ENCODE results near the gene PSMB3.

The PSMB3 gene

GRCh38 chr17:38710604-38710962 is 42.0 kb upstream of the PSMB3 start:
- TF ChIP-seq, protein P1, sequence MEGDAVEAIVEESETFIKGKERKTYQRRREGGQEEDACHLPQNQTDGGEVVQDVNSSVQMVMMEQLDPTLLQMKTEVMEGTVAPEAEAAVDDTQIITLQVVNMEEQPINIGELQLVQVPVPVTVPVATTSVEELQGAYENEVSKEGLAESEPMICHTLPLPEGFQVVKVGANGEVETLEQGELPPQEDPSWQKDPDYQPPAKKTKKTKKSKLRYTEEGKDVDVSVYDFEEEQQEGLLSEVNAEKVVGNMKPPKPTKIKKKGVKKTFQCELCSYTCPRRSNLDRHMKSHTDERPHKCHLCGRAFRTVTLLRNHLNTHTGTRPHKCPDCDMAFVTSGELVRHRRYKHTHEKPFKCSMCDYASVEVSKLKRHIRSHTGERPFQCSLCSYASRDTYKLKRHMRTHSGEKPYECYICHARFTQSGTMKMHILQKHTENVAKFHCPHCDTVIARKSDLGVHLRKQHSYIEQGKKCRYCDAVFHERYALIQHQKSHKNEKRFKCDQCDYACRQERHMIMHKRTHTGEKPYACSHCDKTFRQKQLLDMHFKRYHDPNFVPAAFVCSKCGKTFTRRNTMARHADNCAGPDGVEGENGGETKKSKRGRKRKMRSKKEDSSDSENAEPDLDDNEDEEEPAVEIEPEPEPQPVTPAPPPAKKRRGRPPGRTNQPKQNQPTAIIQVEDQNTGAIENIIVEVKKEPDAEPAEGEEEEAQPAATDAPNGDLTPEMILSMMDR (IDR thresholded peaks at IDR 0.05; ENCODE audit: low read depth, low read length) = no peak
- Histone ChIP-seq H3K27me3 (ENCODE audit: insufficient read depth, low read depth, severe bottlenecking) (no peaks in the 10 kb centered on the region), H3K4me3 (ENCODE audit: low read depth, low read length) (no peak overlapping the region), H3K27ac (peak overlapping the region; percentile 63), H3K9me3 (ENCODE audit: severe bottlenecking) (no peaks in the 10 kb centered on the region), H3K36me3 (peaks cover 89% of the 10 kb centered on the region)
- DNase-seq = no peak

- H3K36me3 ChIP-seq = peaks cover 93% of the 10 kb centered on the region
- no peaks in the 10 kb centered on the region for H3K9me3 ChIP-seq (ENCODE audit: severe bottlenecking)
- TF ChIP-seq, protein P1 (IDR thresholded peaks at IDR 0.05; ENCODE audit: low read depth, low read length) = no peak
- H3K27me3 ChIP-seq (ENCODE audit: insufficient read depth, low read depth, severe bottlenecking) = no peaks in the 10 kb centered on the region
- H3K4me3 ChIP-seq (ENCODE audit: low read depth, low read length) = no peak overlapping the region
- DNase-seq = no peak
- H3K27ac ChIP-seq = peak overlapping the region; percentile 63
Observed at GRCh38 chr17:38710985-38711384, 41.6 kb upstream of the PSMB3 start.

GRCh38 chr17:38711792-38712571 is 40.6 kb upstream of the PSMB3 start:
- TF ChIP-seq, protein P1 (IDR thresholded peaks at IDR 0.05; ENCODE audit: low read depth, low read length) = no peak
- Histone ChIP-seq H3K36me3 (peaks cover 97% of the 10 kb centered on the region), H3K4me3 (ENCODE audit: low read depth, low read length) (no peak overlapping the region), H3K27me3 (ENCODE audit: insufficient read depth, low read depth, severe bottlenecking) (no peaks in the 10 kb centered on the region), H3K9me3 (ENCODE audit: severe bottlenecking) (no peaks in the 10 kb centered on the region), H3K27ac (no peak overlapping the region)
- no peak for DNase-seq

DNA sequence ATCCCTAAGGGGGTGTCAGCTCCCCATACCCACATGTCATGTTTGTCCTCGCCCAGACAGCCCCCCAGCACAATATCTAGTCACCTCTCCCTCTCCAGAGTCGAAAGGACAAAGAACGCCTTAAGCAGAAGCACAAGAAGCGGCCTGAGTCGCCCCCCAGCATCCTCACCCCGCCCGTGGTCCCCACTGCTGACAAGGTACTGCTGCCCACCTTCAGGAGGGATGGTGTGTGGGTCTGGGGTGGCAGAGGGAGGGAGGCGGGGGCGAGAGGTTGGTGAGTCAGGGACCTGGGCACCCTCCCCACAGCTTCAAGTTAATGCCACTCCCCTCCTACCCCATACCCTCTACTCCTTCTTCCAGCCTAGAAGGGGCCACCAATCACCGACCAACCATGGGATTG is 39.9 kb upstream of the PSMB3 start:
- TF ChIP-seq, protein P1 (IDR thresholded peaks at IDR 0.05; ENCODE audit: low read depth, low read length) = no peak
- peaks cover 97% of the 10 kb centered on the region for H3K36me3 ChIP-seq
- no peak overlapping the region for H3K27ac ChIP-seq
- no peak for DNase-seq
- H3K9me3 ChIP-seq (ENCODE audit: severe bottlenecking) = no peaks in the 10 kb centered on the region
- H3K4me3 ChIP-seq (ENCODE audit: low read depth, low read length) = no peak overlapping the region
- no peaks in the 10 kb centered on the region for H3K27me3 ChIP-seq (ENCODE audit: insufficient read depth, low read depth, severe bottlenecking)

DNA sequence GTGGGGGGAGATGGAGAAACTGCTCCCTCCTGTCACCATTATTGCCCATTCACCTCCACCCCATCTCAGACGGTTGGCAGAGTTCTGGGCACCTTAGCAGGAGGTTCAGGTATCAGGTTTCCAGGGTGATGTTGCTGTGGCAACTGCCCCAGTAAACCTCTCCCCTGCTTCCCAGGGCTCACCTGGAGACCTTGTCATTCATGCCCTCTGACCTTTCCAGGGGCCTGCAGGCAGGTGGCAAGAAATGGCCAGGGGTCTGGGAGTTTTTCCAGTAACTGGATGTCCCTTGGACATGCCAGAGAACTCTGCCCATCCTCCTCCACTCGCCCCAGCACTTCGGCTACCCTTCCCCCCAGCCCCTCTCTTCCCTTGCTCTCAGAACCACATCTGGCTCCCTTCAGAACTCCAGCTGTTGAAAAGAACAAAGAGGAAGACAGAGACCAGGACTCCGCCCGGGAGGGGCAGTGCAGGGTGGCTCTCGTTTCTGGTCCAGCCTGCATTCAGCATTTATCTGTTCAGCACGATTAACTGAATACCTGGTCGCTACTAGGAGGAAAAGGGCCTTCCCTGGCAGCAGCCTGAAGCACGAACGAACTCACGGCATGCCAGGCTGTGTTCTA is 39.0 kb upstream of the PSMB3 start:
- Histone ChIP-seq H3K4me3 (ENCODE audit: low read depth, low read length) (no peak overlapping the region), H3K36me3 (peaks cover 97% of the 10 kb centered on the region), H3K9me3 (ENCODE audit: severe bottlenecking) (no peaks in the 10 kb centered on the region), H3K27ac (no peak overlapping the region), H3K27me3 (ENCODE audit: insufficient read depth, low read depth, severe bottlenecking) (no peaks in the 10 kb centered on the region)
- TF ChIP-seq, protein P1 (IDR thresholded peaks at IDR 0.05; ENCODE audit: low read depth, low read length) = no peak
- DNase-seq = no peak
